AG20443 (cell line): ENCODE measurements around the gene MUCL1.
A peak's percentile ranks its signal among the peaks of the same experiment; 100 is the strongest.
"Not testable (repeated sequence)": the region's sequence is repeated elsewhere in the genome, so short reads cannot be mapped to it uniquely, and the experiment has no call there.

Experiments
- DNase-seq: peaks from one replicate; pipeline ENCODE4 v3.0.0; 2012; ENCODE audit warnings: low spot score, mixed read lengths

Gene MUCL1

GRCh38 chr12:54853933-54854538, at the start of gene MUCL1:
TSS of gene MUCL1 (plus strand) at chr12:54854516. CDS start at chr12:54854583, 67 bp downstream.
- peak; percentile 73 for DNase-seq

GRCh38 chr12:54821676-54822075, 32.6 kb upstream of the MUCL1 start:
- DNase-seq, result no peak

GRCh38 chr12:54824402-54824801, 29.9 kb upstream of the MUCL1 start:
- no peak for DNase-seq

- DNase-seq, result no peak
Measured at GRCh38 chr12:54829511-54829910, 24.8 kb upstream of the MUCL1 start.

- DNase-seq, result no peak
Measured at GRCh38 chr12:54830199-54830598, 24.1 kb upstream of the MUCL1 start.

- DNase-seq, result no peak
Measured at GRCh38 chr12:54831631-54832030, 22.7 kb upstream of the MUCL1 start.

GRCh38 chr12:54840244-54840865, 14.0 kb upstream of the MUCL1 start:
- DNase-seq, result no peak

GRCh38 chr12:54857406-54857805, 3.1 kb downstream of the MUCL1 start:
- no peak for DNase-seq

GRCh38 chr12:54858562-54858961, 4.2 kb downstream of the MUCL1 start:
- no peak for DNase-seq

GRCh38 chr12:54859502-54859901, 5.2 kb downstream of the MUCL1 start:
- DNase-seq, result no peak

- DNase-seq, result no peak
Measured at GRCh38 chr12:54861927-54862326, 7.6 kb downstream of the MUCL1 start.

- DNase-seq, result no peak
Measured at GRCh38 chr12:54863948-54864618, 9.8 kb downstream of the MUCL1 start.

GRCh38 chr12:54865683-54866324, 11.5 kb downstream of the MUCL1 start:
- DNase-seq, result no peak

- DNase-seq, result no peak
Measured at GRCh38 chr12:54868690-54869089, 14.4 kb downstream of the MUCL1 start.

- DNase-seq, result no peak
Measured at GRCh38 chr12:54870048-54870447, 15.7 kb downstream of the MUCL1 start.

GRCh38 chr12:54870617-54871016, 16.3 kb downstream of the MUCL1 start:
- DNase-seq, result no peak

GRCh38 chr12:54879150-54879549, 24.8 kb downstream of the MUCL1 start:
- no peak for DNase-seq

GRCh38 chr12:54879579-54879978, 25.3 kb downstream of the MUCL1 start:
- DNase-seq, result no peak

GRCh38 chr12:54882079-54882478, 27.8 kb downstream of the MUCL1 start:
- DNase-seq, result no peak

GRCh38 chr12:54882597-54882996, 28.3 kb downstream of the MUCL1 start:
- DNase-seq, result not testable (repeated sequence)

- DNase-seq, result not testable (repeated sequence)
Measured at GRCh38 chr12:54888428-54888827, 34.1 kb downstream of the MUCL1 start.

- no peak for DNase-seq
Measured at GRCh38 chr12:54890339-54890738, 36.0 kb downstream of the MUCL1 start.
